ENCODE data around the gene ASIC2. TPM values are rescaled to one million over a fixed set of nuclear protein-coding genes. Genes with fewer than 3 reads are reported as not detected.

ASIC2 gene
- total and polyA plus RNA-seq, 9 of the 15 experiments (the other 6 are each of a cell fraction or from before 2014, with no cell fraction given) = not detected

DNA sequence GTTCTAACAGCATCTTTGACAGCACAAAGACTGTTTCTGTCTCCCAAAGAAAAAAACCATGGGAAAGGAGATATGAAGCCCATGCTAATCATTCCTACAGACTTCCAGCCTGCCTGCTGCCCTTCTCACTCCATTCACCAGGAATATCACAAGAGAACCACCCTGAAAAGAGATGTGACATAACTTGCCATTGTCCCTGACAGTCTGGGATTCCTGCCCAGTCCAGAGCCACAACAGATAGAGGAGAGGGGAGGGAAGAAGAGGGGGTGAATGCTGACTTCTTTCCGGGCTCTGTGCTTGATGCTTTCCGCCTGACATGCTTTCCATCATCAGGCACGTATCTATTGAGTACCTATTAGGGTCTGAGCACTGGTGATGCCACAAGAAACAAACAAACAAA lies 31.6 kb upstream of the ASIC2 start:
- TF ChIP-seq ZKSCAN8 (CRISPR knock-in tag; IDR thresholded peaks at IDR 0.05) = no peak
- no peak for TF ChIP-seq KAT7 (CRISPR knock-in tag; IDR thresholded peaks at IDR 0.05; ENCODE audit: borderline replicate concordance)
- TF ChIP-seq CCNT2 (IDR thresholded peaks at IDR 0.05; ENCODE audit: borderline replicate concordance, extremely low read depth, insufficient read length, low read depth, low read length) = no peak
- TF ChIP-seq NELFE (IDR thresholded peaks at IDR 0.05; ENCODE audit: insufficient read depth, insufficient read length) = no peak
- no peak for TF ChIP-seq ZNF75A (CRISPR knock-in tag; IDR thresholded peaks at IDR 0.05)
- TF ChIP-seq, protein P1, sequence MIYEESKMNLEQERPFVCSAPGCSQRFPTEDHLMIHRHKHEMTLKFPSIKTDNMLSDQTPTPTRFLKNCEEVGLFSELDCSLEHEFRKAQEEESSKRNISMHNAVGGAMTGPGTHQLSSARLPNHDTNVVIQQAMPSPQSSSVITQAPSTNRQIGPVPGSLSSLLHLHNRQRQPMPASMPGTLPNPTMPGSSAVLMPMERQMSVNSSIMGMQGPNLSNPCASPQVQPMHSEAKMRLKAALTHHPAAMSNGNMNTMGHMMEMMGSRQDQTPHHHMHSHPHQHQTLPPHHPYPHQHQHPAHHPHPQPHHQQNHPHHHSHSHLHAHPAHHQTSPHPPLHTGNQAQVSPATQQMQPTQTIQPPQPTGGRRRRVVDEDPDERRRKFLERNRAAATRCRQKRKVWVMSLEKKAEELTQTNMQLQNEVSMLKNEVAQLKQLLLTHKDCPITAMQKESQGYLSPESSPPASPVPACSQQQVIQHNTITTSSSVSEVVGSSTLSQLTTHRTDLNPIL (CRISPR knock-in tag; IDR thresholded peaks at IDR 0.05) = no peak
- no peak for TF ChIP-seq CHD2 (IDR thresholded peaks at IDR 0.05; ENCODE audit: low read depth, low read length)
- no peak for TF ChIP-seq ZNF699 (CRISPR knock-in tag; IDR thresholded peaks at IDR 0.05; ENCODE audit: insufficient replicate concordance)
- no peak for TF ChIP-seq RBM25 (IDR thresholded peaks at IDR 0.05; ENCODE audit: low read depth, low read length, severe bottlenecking)
- TF ChIP-seq, protein P2, sequence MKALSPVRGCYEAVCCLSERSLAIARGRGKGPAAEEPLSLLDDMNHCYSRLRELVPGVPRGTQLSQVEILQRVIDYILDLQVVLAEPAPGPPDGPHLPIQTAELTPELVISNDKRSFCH (CRISPR knock-in tag; IDR thresholded peaks at IDR 0.05) = no peak
- TF ChIP-seq, protein P2 (tag; IDR thresholded peaks at IDR 0.05) = no peak
- TF ChIP-seq, protein P3, sequence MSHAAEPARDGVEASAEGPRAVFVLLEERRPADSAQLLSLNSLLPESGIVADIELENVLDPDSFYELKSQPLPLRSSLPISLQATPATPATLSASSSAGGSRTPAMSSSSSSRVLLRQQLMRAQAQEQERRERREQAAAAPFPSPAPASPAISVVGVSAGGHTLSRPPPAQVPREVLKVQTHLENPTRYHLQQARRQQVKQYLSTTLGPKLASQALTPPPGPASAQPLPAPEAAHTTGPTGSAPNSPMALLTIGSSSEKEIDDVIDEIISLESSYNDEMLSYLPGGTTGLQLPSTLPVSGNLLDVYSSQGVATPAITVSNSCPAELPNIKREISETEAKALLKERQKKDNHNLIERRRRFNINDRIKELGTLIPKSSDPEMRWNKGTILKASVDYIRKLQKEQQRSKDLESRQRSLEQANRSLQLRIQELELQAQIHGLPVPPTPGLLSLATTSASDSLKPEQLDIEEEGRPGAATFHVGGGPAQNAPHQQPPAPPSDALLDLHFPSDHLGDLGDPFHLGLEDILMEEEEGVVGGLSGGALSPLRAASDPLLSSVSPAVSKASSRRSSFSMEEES (CRISPR knock-in tag; IDR thresholded peaks at IDR 0.05) = no peak
- TF ChIP-seq THRAP3 (IDR thresholded peaks at IDR 0.05; ENCODE audit: borderline replicate concordance) = no peak
- CTCF ChIA-PET (ENCODE audit: low intra/inter-chr PET ratio) = no interaction called here
- BruUV-seq (replicated peaks) = no TSS peak
- Histone ChIP-seq H3K27me3 (ENCODE audit: control insufficient read depth in 2 of 2, insufficient read depth in 2 of 2, low read length in 2 of 2) (peaks cover 0 to 6% of the 10 kb centered on the region in 2 experiments; a peak in 1 of 5 replicates), H3K4me1 (replicated peaks in 1 of 2; ENCODE audit: control insufficient read depth in 2 of 2, insufficient read depth in 2 of 2, low read length in 2 of 2) (no peaks in the 10 kb centered on the region), H3K79me2 (ENCODE audit: control insufficient read depth, insufficient read depth, low read length) (no peaks in the 10 kb centered on the region), H3K9me1 (ENCODE audit: control insufficient read depth, insufficient read depth, low read length) (no peaks in the 10 kb centered on the region), H2AFZ (ENCODE audit: low read depth, low read length) (no peak overlapping the region), H4K20me1 (replicated peaks; ENCODE audit: control insufficient read depth, insufficient read depth, low read length) (no peaks in the 10 kb centered on the region), H3K9me3 (replicated peaks; ENCODE audit: control insufficient read depth, insufficient read depth, low read depth, low read length) (no peaks in the 10 kb centered on the region), H3K4me2 (ENCODE audit: insufficient read depth, low read length) (no peak overlapping the region), H3K36me3 (ENCODE audit: control insufficient read depth, insufficient read depth, low read length) (no peaks in the 10 kb centered on the region), H3K27ac (ENCODE audit: extremely low read depth, low read depth, low read length) (no peak overlapping the region), H3K9ac (ENCODE audit: insufficient read depth in 1 of 2, low read depth in 2 of 2, low read length in 2 of 2) (no peak overlapping the region), H3K4me3 (no peak overlapping the region)
- POLR2A ChIA-PET = no interaction called here
- in situ Hi-C loops (cut with MboI) = no loop called here
- intact Hi-C loops (cut with micrococcal nuclease) = no loop called here
- FAIRE-seq (no peak), DNase-seq (ENCODE audit: extremely low read depth in 1 of 4, low spot score in 3 of 4) (no peak), ATAC-seq (no peak)
- WGBS (ENCODE audit: insufficient coverage, low coverage, missing lambda C conversion rate) = 0% methylated on average over 3 of the region's 3 CpGs
